AG04449 (cell line): ENCODE data around the gene ADGRV1.

ENCODE experiments used
- CTCF ChIA-PET: fragments of 350-600 bp; formaldehyde crosslinking; extraction: SDS; loops from one replicate; lab custom pipeline; 2021; ENCODE audit warnings: antibody characterized with exemption; lab: Yijun Ruan, JAX
- POLR2A ChIA-PET: fragments of 400-600, 350-600 bp; formaldehyde crosslinking; extraction: SDS; loops from one replicate; lab custom pipeline; 2020; ENCODE audit warnings: antibody characterized with exemption, inconsistent platforms; lab: Yijun Ruan, JAX
- DNase-seq: peaks from one replicate; pipeline ENCODE4 v3.0.0-alpha.2; 2010; ENCODE audit warnings: low read depth, low spot score
- H3K4me3 ChIP-seq: 2 replicates; pipeline ENCODE4 v1.5.1; 2011; ENCODE audit warnings: low read depth, mild to moderate bottlenecking, control low read depth, low read length
- CTCF ChIP-seq: IDR thresholded peaks from one replicate; pipeline ENCODE4 v1.5.1; 2011; ENCODE audit warnings: mild to moderate bottlenecking, moderate library complexity, low read length, control low read depth, inconsistent platforms; ENCODE audit not compliant: insufficient read depth; ENCODE audit errors: missing control alignments

ADGRV1 gene

GRCh38 chr5:91025956-91026355 is 467.4 kb downstream of the ADGRV1 start:
- no peak for TF ChIP-seq CTCF
- ChIA-PET POLR2A (no interaction called here), CTCF (no interaction called here)
- H3K4me3 ChIP-seq, result no peak overlapping the region
- DNase-seq, result no peak

- ChIA-PET POLR2A (no interaction called here), CTCF (no interaction called here)
- H3K4me3 ChIP-seq, result no peak overlapping the region
- no peak for DNase-seq
- TF ChIP-seq CTCF, result no peak
Measured at GRCh38 chr5:91026466-91026865, 467.9 kb downstream of the ADGRV1 start.

- CTCF ChIA-PET, result no interaction called here
- DNase-seq, result no peak
- POLR2A ChIA-PET, result no interaction called here
- TF ChIP-seq CTCF, result no peak
- no peak overlapping the region for H3K4me3 ChIP-seq
Measured at GRCh38 chr5:91027405-91028139, 469.0 kb downstream of the ADGRV1 start.

- ChIA-PET CTCF (no interaction called here), POLR2A (no interaction called here)
- no peak for TF ChIP-seq CTCF
- DNase-seq, result no peak
- H3K4me3 ChIP-seq, result no peak overlapping the region
Measured at GRCh38 chr5:91028499-91028956, 469.9 kb downstream of the ADGRV1 start.

- POLR2A ChIA-PET, result no interaction called here
- no peak for DNase-seq
- TF ChIP-seq CTCF, result no peak
- CTCF ChIA-PET, result no interaction called here
- H3K4me3 ChIP-seq, result no peak overlapping the region
Measured at GRCh38 chr5:91030521-91031401, 472.2 kb downstream of the ADGRV1 start.

GRCh38 chr5:91031402-91031752 is 472.8 kb downstream of the ADGRV1 start:
- POLR2A ChIA-PET, result no interaction called here
- TF ChIP-seq CTCF, result no peak

More at GRCh38 chr5:91031402-91031752, 472.8 kb downstream of the ADGRV1 start:
- CTCF ChIA-PET, result no interaction called here
- no peak overlapping the region for H3K4me3 ChIP-seq
- no peak for DNase-seq
